HG02571 (cell line): ENCODE measurements around the gene E2F6.

ENCODE experiments used
- ATAC-seq: cut with Tn5 transposase; IDR thresholded peaks from one replicate; pipeline ENCODE4 v1.9.1; 2021; ENCODE audit warnings: mild to moderate bottlenecking, moderate library complexity; ENCODE audit not compliant: unreplicated experiment

The E2F6 gene

DNA sequence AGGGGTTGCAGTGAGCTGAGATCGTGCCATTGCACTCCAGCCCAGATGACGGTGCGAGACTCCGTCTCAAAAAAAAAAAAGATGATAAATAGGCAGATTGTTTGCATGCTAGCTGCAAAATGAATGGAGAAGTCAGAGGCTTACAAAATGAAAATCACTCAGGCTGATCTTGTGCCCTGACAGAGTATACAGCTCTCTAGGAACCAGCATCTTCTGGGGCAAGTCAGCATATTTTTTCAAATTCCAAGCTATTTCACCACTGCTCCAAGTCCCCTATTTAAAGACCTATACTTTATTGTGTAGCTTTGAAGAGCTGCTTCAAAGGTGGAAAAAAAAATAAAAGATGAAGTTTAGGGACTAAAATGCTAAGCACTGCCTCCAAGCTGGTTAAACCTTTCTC, 6.1 kb downstream of the E2F6 start:
- no peak for ATAC-seq

DNA sequence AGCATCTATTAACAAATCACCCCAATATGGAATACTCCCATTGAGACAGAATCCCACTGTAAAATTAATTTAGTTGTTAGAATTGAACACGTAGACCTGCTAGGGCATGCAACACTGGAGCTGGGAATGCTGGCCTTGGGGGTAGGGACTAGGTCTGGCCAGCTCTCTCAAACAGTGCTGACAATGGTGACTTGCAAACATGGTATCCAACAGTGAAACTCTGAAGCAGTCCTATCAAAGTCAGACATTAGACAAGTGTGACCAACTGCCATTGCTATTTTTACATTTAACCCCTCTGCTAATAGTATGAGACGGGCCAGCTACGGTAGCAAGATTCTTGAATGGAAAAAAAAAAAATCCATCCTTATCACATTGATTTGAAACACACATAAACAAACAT, 7.2 kb downstream of the E2F6 start:
- ATAC-seq = no peak

DNA sequence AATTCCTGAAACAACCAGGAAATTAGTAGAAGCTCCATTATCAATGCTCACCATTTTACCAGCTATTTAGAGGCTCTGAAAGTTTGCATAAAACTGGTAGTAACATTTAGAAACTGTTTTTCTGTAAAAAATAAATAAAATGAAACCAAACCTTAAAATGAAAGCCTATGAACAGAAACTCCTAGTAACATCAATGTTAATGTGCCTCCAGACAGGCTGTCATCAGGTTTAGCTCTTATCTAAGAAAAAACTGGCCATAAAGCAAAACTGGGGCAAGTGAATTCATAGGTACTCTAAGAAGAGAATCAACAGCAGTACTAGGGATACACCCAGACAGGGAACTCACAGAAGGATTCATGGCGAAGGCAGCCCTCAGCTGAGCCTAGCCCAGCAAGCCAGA, 8.0 kb downstream of the E2F6 start:
- ATAC-seq = no peak

DNA sequence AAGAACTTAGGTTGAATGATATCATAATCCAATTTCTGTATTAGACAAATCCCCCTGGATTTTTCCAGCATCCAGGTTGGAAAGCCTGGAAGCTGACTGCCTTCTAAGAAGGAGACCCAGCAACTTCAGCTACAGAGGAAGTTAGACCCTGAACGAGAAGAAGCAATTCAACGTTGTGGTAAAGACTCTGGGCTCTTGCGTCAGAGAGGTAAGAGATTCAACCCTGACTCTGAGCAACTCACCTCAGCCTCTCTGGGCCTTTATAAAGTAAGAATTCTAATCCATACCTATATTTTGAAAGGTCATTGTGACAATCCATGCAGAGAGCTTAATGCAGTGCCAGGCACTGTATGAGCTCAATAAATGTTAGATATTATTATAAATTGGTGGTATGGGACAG, 9.7 kb downstream of the E2F6 start:
- no peak for ATAC-seq

DNA sequence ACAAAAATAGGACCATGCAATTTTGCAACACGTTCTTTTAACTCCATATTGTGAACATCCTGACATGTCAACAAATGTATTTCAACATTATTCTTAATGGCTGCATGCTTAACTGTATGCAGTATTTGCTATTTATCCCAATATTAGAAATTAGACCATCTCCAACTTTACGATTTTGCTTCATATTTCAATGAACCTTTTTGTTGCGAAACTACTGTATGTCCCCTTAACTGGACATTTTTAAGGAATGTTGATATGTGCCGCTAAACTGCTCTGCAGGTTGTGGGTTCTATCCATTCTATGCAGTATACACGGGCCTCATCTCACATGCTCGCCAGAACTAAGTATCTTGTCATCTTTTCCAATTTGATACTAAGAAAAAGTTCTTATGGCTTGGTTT, 11.1 kb downstream of the E2F6 start:
- ATAC-seq = no peak

DNA sequence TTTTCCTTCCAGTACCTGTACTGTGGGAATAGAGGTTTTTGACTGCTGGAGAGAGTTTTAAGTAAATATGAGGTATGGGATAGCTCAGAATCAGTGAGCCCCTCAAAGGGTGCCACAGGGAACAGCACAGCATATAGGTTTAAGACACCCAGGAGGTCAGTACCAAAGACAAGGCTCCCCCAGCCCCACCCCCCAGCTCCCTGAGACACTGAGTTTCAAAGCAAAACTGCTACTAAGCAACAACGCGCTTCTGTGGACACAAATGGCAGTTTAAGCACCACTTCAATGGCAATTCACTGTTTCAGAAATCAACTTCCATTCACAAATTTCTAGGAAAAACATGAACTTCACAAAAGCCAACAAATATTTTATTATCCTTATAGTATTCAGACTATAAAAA, 15.2 kb downstream of the E2F6 start:
- no peak for ATAC-seq

DNA sequence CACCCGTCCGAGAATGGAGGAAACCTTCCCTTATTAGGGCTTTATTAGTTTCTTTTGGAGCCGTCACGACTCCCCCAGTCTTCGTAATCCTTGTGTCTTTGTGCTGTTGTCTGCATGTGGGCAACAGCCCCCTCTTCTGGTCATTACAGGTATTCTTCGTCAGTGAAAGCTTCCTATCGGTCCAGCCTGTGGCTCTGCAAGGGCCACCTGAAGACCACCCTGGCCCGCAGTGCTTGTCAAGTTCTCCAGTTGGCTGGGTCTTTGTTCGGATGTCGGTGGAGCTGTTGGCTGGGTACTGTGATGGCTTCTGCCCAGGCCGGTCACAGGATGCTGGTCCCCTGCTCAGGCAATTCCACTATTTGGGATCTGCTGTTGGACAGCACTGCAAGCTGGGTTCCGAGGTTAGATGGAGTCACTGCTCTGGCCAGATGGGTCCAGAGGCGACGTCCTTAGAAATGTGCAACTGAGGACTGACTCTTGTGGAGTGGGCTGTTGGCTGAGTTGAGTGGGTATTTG, 19.2 kb downstream of the E2F6 start:
- ATAC-seq = no peak

DNA sequence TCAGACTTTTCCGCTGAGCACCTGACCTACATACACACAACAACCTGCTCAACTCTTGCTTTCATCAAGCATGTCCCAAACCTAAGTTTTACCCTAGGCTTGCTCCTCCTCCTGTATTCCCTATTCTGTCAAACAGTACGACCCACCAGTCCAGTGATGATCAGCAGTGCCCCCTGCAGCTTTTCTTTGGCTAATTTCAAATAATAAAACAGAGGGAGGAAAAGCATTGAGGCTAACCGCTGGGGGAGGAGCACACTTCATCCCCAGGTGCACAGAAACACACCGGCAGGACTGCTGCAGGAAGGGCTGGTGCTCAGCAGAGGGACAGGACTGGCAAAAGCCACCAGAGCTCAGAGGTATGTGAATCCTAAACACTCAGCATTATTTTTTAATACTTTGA, 21.2 kb downstream of the E2F6 start:
- ATAC-seq = no peak

DNA sequence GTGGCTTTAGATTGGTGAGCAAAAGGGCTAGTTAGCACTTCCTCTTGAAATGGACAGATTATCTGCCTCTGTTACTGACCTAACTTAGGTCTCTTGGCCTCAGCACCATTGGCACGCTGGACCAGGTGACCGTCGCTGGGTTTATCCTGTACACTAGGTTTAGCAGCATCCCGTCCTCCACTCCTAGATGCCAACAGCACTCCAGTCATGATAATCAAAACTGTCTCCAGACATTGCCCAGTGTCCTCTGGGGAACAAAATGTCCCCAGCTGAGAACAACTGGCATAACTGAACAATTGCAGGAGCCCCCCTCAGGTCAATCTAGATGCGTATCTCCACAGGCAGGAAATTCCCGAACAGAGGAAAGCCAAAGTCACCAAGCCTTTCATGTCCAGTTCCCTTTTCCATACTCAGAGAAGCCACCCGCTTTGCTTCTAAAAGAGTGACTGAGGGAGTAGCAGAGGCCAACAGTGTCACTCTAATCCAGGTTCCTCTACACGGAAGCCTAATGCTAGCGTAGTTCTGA, 27.3 kb downstream of the E2F6 start:
- no peak for ATAC-seq

DNA sequence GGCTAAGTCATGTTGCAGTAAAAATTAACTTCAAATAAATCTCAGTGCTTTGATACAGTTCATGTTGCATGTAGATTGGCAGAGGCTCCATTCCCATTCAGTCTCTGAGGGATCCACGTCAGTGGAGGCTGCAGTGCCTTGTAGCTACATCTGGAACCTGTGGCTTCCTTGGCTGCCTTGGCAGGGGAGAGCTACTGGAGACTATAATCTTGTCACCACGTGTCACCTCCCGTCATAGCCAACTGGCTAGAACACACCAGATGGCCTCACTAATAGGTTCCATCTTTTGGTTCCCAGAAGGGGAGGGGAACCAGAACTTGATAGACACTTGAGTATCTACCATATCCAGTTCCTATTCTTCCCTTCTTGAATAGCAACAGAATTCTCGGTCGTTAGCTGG, 28.4 kb downstream of the E2F6 start:
- ATAC-seq = no peak

DNA sequence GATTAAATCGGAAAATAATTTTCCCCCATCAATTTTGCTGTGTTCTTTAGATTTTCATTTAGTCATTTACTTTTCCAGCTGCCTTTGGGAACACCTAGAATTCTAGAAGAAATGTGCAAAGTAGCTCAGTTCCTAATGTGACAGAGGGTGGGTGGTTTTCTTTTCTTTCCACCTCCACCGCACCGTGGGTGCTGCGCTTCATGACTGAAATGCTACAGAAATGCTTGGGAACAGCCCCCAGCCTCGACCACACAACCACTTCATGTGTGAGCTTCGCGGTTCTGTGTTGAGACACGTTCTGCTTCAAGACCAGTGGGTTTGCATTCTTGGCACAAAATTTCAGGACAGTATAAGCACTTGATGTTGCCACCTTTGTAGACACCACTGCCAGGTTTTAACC, 30.9 kb downstream of the E2F6 start:
- no peak for ATAC-seq

DNA sequence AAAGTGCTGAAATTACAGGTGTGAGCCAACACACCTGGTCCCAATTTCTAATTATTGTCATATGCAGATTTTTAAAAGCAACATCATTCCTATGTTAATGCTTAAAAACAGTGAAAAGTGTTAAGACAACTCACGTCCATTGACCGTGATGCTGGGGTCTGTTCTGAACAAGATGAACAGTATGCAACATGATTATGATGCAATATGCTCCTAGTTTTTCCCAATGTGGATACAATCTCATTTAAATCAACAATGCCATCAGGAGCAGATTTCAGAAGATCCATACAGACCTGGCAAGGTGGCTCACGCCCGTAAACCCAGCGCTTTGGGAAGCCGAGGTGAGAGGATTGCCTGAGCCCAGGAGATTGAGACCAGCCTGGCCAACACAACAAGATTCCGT, 31.5 kb downstream of the E2F6 start:
- ATAC-seq = no peak

DNA sequence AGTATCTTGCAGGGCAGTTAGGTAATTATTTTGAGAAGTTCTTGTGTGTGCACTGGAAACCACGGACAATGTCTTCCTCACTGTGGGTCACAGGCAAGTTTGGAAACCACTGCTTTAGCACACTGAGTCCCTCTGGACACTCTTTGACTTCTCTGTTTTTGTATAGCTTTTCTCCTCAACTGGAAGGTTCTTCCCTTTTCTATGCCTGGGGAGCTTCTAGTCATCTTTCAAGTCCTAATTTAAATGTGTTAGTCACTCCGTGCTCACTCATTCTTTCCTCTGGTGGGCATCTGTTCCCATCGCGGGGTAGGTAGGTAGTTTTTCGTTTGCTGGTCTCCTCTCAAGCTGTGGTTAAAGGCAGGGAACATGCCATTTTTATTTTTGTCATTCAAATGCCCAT, 32.1 kb downstream of the E2F6 start:
- no peak for ATAC-seq

DNA sequence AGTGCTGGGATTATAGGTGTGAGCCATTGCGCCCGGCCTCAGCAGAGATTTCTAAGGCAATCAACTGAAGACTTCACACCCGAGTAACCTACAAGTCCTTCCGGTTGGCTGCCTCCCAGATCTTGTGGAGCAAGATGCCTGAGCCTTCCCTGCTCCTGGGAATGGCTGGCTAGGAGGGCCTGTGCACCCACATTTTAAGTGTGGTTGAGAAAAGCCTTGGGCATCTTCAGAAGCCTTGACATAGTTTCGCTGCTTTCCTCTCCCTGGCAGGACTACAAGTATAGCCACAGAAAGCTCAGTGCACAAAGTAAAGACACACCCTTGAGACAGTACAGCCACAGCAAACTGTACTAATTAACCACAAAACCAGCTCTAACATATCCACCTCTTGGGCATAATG, 35.2 kb downstream of the E2F6 start:
- ATAC-seq = no peak

DNA sequence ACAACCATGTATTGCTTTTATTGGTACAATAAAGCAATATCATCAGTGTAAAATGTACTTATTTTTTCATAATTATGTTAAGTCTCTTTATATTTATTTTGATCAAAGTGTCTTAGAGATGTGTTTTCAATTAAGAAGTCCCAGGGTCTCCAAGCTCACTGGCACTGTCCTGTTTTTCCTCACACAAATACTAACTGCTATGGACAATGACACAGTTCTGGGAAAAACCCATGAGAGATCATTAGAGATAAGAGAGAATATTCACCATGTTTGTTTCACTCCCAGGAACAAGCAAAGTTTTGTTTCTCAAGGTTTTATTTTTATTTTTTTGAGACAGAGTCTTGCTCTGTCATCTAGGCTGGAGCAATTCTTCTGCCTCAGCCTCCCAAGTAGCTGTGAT, 38.7 kb downstream of the E2F6 start:
- no peak for ATAC-seq

DNA sequence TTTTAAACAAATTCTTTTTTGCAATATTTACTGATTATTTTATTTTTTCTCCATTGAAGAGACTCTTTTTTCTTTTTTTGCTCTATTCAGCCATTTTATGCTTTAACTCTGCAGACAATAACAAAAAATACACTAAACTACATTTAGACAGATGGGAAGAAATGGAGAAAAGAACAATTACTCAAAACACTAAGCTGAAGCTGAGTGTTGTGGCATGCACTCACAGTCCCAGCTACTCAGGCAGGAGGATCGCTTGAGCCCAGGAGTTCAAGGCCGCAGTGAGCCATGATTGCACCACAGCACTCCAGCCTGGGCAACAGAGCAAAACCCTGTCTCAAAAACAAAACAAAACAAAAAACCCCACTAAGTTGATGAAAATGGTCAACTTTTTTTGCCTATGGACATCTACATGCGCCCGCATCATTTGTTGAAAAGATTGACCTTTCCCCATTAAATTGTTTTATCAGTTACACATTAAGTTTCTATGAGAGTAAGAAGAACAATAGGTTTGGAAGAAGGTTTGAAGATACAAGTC, 43.0 kb downstream of the E2F6 start:
- ATAC-seq = no peak

DNA sequence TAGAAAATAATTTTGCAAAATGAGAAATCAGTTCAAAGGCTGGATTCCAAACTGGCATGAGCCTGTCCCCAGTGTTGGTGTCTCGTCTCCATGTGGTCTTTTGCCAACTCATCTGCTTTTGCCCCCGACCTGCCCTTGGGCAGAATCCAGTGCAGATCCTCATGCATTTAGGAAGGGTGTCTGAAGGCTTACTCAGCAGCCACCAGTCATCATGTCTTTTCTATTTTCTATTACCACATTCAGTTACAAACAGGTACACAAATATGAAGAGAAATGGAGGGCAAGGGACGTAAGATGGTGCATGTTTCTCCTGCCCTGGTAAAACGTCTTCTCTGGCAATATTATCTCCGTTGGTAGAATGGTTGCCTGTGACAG, 43.5 kb downstream of the E2F6 start:
- ATAC-seq = no peak

DNA sequence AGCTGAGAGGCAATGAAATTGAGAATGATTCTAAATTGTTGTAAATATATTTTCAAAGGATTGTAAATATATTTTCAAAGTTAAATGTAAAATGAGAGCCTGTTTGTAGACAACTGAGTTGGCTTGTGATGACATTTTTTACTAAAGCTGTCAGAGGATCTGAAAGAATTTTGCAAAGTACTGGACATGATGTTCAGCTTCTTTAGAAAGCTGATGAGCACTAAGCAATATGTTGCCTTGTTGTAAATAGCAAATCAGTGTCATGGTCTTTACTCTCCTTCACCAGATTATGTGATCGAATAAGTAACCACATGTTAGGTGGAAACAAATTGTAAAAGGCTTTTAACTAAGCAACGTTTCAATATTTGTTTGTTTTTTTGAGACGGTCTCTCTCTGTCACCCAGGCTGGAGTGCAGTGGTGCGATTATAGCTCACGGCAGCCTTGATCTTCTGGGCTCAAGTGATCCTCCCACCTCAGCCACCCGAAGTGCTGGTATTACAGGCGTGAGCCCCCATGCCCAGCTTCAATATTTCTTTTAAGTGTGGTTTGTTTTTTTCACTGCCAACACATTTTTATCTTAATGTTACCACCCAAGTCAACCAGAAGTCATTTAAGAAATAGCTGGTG, 44.0 kb downstream of the E2F6 start:
- ATAC-seq = no peak

DNA sequence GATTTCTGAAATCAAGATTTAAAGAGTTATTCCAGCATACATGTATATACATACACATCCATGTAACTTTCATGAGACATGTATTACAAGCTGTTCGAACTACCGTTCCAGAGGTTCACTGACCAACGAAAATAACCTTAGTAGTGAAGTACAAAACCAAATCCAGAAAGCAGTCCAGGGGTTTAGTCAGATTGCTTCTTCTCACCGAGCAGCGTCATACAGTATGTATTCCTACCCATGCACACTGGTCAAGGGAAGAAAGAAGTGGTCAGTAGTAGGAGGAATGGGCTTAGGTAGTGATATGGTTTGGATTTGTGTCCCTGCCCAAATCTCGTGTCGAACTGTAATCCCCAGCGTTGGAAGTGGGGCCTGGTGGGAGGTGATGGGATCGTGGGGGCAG, 45.3 kb downstream of the E2F6 start:
- no peak for ATAC-seq

DNA sequence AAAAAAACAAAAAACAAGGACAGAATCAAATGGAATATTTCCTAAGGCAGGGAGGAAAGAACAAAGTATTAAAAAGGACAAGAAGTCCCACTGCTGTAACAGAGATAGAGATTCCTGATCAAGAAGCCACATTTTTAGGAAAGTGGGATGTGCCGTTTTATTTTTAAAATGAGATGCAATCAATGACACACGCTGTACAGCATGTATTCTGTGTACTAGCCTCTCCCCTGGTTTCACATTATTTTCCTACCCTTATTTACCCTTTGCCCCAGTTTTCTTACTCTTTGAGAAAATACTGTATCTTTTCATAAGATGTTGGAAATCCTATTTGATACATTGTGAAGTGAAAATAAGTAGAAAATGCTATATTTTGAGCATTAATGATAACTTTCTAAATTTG, 45.8 kb downstream of the E2F6 start:
- ATAC-seq = no peak

DNA sequence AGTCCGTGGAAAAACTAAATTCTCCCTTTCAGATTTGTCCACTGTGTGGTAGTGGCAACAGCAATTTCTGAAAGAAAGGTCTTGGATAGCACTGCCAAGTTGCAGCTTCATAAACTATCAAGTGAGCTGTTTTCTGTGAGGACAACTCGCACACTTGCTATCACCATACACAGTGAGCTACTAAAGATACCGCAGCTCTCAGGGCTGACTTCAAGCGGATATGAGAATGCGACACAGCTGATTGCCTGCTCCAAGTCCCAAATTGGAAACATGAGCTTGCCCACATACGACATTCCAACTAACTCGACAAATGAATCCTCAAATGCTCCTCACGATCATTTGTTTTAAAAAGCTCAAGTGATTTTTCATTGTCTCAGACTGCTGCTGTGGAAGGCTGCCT, 46.2 kb downstream of the E2F6 start:
- no peak for ATAC-seq

DNA sequence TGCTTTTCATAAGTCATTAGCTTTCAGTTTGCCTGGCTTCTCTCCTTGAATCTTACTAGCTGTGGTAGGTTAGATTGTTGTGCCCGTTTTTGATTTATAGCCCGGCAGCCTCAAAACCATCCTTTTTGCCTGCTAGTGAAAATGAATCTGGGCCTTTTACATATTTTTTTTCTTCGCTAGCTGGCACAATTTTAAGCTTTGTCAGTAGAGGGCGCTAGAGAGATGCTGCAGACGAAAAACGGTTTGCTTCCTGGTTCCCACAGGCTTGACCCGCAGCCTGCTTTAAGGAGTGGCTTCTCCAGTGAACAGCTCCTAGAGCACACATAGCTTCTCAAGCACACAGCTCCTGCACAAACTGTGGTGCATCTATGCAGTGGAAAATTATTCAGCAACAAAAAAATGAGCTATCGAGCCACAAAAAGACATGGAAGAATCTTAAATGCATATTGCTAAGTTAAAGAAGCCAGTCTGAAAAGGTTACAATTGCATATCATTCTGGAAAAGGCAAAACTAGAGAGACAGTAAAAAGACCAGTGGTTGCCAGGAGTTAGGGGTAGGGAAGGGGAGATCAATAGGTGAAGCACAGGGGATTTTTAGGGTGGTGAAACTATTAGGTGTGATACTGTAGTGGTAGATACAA, 47.9 kb downstream of the E2F6 start:
- ATAC-seq = no peak

DNA sequence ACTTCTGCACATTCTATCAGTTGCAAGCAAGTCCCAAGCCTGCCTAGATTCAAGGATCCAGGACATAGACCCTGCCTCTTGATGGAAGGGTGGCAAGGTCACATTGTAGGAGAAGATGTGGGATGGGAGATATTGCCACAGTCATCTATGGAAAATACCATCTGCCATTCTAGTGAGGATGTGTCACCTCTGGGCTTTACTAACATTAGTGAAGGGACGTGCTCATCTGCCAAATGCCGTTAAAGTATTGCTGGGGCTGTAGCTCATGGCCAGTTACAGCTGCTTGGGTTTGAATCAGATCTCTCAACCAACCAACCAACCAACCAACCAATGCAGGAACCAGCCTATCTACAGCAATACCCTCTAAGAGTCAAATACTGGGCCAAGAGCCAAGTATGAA, 49.0 kb downstream of the E2F6 start:
- no peak for ATAC-seq
